Stimulated activated CD4-positive, alpha-beta T cell treated with anti-CD3 and anti-CD28 coated beads, Interleukin-2, amount 100 ng/mL, for 4 hours (primary cell): Measurements from ENCODE around the gene E2F3.
A peak's percentile ranks its signal among the peaks of the same experiment; 100 is the strongest.
"Not testable (repeated sequence)": the region's sequence is repeated elsewhere in the genome, so short reads cannot be mapped to it uniquely, and the experiment has no call there.

Experiments used
- DNase-seq: peaks from one replicate; pipeline ENCODE4 v3.0.0-alpha.2; 2020; ENCODE audit warnings: low read depth

Gene E2F3

DNA sequence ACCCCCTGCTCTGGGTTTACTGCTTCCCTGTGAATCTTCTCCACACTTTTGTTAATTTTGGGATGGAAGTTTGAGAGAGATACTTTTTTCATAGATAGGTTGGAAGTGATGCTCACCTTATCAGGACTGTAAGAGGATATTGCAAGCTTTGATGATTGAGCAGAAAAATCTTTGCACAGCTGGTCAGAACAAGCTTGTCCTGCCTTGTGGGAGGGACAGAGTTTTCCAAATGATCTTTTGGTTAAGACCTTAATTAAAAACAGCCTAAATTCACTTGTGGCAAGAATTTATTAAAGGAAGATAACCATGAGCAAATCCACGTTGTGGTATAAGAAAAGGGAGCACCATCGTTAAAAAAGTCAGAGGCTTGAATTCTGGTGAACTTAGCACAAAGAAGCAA is 32.2 kb downstream of the E2F3 start:
- no peak for DNase-seq

DNA sequence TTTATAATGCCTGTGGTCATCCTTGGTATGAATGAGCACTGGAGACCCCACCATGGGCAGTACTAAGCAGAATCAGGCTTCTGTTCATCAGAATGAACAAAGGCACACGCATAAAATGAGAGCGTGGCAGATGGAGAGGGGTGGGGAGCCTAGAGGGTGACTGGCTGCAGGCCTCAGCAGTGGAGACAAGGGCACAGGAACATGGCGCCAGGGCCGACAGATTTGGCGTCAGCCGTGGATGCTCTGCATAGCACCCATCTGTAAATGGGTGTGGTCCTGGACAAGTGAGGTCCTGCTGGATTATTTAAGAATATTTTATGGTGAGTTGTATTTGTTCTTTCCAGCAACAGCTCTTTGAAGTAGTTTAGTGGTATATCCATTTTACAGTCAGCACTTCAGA is 33.1 kb downstream of the E2F3 start:
- no peak for DNase-seq

DNA sequence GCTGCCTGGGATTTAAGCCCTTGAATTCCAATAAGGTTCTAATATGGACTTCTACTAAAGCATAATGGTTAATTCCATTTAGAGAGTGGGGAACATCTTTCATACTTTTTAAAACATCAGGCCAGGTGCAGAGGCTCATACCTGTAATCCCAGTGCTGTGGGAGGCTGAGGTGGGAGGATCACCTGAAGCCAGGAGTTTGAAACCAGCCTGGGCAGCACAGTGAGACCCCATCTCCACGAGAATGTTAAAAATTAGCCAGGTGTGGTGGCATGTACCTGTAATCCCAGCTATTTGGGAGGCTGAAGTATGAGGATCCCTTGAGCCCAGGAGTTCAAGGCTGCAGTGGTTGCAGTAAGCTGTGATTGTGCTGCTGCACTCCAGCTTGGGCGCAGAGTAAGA is 35.0 kb downstream of the E2F3 start:
- no peak for DNase-seq

DNA sequence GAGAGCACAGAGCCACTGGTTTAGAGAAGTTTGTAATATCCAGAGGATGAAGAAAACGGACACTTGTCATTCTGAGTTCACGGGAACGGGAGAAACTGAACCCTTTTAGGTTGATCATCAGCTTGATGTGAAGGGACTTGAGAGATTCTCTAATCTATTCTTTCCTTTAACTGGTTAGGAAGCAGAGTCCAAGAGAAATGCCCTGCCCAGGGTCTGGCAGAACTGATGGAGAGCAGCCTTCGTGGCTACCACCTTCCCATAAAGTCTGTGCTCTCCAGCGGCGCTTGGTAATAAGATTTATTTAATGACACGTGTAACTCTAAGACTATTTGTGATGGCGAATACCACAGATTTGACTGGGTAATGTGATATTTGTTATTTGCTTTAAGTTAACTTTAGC is 36.0 kb downstream of the E2F3 start:
- DNase-seq = no peak

DNA sequence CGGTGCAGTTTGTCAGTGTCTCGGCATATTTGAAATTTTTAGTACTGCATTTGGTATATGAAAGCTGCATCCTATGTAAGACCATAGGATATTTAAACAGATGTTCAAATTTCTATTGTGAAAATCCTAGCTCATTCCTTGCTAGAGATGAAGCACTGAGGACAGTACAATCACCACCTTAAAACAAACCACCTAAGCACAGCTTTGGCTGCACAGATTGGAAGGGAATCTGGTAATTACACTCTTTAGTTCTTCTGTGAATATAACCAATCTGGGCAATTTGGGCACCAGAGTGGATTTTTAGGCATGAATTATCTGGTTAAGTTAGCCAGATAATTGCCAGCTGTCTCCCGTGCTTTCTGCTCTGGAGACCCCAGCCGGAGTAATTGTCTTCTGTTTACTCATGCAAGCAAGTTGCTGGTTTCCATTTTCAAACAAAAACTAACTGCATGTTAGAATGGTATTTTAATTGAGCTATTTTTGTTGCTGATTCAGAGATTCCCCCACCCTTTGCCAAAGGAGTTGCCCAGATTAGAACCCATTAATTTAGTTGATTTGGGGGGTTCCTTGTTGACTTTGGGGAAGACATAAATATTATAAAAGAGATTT is 36.9 kb downstream of the E2F3 start:
- DNase-seq = no peak

DNA sequence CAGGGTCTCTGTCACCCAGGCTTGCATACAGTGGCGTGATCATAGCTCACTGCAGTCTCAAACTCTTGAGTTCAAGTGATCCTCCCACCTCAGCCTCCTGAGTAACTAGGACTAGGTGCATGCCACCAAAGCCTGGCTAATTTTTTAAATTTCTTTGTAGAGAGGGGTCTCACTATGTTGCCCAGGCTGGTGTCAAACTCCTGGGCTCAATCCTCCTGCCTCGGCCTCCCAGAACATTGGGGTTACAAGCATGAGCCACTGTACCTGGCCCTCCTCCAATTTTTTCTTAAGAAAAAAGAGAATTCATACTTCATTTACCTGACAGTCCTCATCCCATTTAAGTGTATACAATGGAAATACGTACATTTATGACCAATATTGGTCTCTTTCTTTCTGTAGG is 37.9 kb downstream of the E2F3 start:
- no peak for DNase-seq

DNA sequence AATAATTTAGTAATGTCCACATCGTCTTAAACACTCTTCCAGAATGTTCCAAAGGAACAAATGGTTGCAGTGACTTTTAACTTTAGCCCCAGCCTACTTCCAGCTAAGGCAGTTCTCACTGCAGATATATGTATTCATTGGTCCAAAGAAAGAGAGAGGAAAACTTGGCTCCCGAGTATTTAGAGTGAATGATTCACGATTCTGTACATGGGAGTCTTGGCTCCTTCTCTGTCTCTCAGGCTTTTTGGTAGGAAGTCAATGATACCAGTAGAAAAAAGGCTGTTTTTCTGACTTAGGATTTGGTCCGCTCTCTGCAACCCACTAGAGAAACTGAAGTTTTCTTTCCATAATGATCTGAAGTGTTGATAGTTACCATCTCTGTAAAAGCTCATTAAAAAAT is 38.6 kb downstream of the E2F3 start:
- DNase-seq = no peak

DNA sequence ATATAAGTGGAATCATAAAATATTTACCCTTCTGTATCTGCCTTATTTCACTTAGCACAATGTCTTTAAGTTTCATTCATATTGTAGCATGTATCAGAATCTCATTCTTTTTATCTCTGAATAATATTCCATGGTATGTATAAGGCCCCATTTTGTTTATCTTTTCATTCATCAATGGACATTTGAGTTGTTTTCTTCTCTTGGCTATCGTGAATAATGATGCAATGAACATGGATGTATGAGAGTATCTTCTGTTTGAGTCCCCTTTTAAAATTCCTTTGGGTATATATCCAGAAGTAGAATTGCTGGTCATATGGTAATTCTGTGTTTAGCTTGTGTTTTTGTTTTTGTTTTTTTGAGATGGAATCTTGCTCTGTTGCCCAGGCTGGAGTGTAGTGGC is 39.6 kb downstream of the E2F3 start:
- DNase-seq = no peak

DNA sequence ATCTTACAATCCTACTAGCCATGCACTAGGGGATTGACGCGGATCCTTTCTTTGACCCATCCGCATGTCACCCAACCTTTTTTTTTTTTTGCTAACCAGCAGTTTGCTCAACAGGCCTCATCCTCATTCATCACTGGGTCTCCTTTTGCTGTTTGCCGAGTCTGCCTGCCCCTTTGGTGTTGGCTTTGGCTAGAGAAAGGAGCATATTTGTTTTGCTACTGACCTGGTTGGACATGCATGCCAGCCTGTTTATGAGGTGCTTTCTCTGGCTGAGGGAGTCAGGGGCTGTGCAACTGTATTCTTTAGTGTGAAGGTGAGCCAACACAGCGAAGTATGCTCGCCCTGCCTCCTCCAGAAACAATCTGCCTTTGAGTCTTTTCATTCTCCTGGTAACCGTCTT is 40.2 kb downstream of the E2F3 start:
- DNase-seq = no peak

DNA sequence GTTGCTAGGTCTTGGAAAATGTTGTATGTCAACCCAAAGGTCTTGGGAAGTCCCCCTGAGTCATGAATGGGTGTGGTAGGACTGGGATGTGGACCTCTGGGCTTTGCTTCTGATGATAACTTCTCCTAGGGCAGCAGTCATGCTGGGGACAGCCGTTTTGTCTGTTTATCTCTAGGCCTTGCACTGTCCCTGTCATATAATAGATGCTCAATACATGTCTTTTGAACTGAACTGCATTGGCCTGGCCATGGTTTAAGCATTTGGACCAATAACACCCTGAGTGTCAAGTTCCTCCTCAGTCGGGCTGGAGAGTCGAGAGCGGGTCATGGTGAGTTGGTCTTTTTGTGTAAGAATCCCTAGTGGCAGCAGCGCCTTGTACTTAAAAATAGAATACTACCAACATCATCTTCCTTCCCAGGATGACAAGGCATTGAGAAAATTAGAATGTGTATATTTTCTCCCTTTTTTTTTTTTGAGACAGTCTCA is 43.1 kb downstream of the E2F3 start:
- no peak for DNase-seq

DNA sequence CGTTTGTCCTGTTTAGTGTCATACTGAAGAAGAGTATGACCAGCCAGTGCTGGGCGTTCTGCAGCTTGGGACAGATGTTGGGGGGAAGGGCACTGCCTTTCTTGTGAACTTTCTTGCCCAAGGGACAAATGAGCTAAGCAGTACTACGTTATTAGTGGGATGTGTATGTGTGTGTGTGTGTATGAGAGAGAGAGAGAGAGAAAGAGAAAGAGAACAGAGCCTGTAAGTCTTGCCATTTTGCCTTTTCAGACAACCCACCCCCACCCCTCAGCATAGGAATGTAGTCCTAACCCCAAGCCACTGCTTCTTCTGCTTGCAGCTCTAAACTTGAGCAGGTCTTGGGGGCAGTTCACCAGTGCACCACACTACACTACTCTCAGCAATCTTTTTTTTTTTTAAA is 45.5 kb downstream of the E2F3 start:
- no peak for DNase-seq

DNA sequence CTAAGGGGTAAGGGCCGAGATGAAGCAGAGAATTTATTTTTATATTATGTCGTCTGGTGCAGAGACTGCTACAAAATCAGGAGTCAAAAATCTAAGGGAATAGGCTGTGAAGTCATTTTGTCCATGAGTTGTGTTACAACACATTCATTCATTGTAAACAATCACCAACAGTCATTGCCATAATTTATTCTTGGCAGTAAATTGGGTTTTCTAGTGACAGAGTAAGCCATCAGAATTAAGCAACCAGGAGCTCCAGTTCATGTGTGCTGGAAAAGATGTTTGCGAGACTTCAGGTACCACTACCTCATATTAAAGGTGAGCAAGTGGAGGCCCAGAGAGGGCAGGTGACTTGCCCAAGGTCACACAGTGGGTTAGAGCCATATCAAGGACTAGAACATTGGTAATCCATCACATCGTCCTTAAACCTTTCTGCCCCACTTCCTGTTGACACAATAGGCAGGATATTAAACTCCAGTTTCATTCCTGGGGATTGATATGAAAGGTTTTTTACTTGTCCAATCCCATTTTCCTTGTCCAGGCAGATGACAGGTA is 46.0 kb downstream of the E2F3 start:
- no peak for DNase-seq

DNA sequence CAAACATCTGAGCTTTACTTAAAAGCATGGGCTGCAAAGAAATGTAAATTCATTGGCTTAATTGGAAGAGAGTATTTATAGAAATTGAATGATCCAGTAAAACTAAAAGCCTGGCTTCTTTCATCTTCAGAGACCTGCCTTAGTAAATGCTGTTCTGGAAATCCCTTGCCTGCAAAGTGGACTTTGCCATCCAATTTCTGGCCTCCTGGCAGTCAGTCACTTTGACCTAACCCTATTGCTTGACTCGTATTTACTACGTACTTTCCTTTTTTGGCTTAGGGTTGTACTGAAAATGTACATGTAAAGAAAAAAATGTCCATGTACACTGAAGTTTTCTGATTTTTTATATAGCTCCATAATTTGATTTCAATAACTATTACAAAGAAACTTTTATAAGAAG is 47.1 kb downstream of the E2F3 start:
- no peak for DNase-seq

DNA sequence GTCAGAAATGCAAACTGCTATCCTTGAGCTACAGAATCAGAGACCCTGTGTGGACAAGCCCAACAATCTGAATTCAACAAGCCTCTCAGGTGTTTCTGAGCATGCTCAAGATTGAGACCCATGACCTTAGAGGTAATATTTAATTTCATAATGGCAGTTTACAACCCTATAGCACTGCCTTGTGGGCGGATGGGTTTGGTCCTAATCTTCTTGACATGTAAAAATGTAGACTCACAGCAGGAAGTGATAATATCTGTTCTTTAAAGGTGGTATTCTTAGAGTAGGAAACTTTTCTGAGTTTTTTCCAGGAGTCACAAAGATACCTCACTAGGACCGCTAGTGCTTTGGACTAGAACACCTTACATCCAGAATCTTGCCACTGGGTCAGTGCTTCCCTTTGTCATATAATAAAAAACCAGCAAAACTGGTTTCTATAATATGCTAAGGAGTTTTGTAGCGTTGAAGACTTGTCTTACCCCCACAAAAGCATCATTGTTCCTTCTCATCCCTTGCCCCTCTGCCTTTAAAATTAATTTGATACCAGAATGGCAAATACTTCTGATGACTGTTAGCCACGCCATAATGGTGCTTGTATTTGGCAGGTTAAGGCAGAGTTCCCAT is 52.6 kb downstream of the E2F3 start:
- DNase-seq = peak; percentile 3

DNA sequence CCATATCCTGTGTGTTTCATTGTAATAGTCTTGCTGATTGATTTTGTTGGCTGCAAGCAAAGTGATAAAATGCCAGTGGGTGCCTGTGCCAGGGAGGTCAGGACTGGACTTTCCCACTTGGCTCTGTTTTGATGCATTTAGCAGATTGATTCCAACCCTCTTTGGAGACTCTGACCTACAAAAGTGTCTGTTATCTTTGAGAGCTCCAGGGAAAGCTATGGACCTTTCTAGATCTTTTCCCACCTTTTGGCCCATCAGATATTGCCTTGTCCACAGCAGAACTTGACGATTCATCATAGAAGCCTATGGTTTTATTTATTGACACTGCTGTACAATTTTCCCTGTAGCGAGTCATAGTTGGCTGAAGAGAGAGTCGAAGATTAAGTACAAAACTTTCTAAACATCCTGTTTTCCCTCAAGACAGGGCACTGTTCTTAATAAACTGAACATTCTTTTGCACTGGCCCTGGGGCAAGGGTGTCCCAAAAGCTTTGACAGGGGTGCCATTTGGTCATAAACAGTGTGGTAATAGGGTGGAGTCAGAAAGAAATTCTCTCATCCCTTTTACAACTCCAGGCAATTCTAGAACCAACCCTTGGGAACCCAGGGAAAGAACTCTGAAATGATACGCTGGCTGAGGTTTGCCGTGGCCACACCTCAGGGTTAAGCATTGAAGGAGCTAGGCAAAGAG is 53.7 kb downstream of the E2F3 start:
- no peak for DNase-seq

DNA sequence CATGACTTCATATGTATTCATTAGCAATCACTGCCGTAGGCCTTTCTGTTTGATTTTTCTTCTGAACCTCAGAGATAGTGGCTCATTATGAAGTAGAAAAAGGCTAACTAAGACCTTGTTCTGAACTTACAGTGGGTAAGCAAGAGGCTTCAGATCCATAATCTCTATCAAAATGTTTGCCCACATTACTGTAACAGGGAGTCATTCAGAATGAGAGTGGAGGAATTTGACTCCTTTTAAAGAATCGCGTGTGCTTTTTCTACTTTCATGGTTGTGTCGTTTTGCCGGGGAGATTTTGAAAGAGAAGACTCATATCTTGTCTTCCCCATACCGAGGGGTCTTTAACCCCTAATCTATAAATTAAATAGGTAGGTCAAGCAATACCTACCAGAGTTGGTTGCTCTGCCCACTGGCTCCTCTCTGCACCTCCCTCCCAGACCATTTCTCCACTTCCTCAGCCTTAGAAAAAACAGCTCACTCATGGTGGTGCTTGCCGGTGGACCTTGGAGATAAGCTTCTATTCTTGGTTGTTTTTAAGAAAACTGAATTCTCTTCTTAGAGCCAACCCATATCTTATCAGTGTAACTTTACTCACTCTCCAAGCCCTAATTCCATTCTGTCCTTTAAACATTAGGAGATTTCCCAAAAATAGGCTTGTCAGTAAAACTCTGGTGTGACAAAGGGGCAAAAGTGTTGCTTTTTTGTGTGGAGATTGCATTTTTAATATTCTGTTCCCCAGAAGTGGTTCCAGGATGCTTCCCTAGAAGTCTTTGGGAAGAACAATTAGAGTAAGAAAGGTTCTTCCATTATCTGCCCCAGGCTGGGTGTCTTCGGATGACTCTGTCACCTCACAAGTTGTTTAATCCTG is 56.6 kb downstream of the E2F3 start:
- no peak for DNase-seq

DNA sequence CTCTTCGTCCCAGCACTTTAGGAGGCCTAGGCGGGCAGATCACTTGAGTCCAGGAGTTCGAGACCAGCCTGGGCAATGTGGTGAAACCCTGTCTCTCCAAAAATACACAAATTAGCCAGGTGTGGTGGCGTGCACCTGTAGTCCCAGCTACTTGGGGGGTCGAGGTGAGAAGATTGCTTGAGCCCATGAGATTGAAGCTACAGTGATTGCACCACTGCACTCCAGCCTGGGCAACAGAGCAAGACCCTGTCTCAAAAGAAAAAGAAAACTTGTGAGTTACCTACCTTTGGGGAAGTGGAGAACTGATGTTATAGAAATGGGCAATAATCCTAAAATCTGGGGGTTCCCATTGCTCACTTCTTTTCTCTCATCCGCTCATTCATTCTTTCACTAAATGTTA is 58.0 kb downstream of the E2F3 start:
- no peak for DNase-seq

DNA sequence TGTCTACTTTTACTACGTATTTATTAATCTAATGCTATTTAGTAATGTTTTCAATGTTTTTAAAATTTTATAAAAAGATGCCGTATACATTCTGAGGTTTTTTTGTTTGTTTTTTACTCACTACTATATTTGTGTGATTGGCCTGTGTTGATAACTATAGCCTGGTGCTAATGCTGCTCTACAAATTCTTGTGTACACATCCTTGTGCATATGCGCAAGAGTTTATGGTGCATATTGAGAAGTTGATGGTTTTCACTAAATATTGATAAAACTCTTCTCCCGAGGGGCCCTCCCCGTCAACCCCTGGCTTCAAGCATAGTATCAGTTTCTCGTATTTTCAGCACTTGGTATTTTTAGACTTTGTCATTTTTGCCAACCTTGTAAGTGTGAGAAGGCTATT is 59.9 kb downstream of the E2F3 start:
- no peak for DNase-seq

DNA sequence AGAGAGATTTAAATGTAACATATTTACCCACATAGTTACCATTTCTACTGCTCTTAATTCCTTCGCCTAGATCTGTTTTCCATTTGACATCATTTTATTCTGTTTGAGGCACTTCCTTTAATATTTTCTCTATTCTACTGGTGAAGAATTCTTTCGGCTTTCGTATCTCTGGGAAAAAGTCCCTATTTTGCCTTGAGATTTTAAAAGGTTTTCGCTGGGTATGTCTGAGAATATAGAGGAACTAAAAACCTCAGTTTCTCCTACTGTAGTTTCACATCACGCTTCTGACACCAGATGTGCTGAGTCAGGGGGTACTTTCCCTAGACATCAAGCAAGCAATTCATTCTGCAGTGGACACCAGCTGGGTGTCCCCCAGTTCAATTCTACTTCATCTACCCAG is 61.7 kb downstream of the E2F3 start:
- DNase-seq = no peak

DNA sequence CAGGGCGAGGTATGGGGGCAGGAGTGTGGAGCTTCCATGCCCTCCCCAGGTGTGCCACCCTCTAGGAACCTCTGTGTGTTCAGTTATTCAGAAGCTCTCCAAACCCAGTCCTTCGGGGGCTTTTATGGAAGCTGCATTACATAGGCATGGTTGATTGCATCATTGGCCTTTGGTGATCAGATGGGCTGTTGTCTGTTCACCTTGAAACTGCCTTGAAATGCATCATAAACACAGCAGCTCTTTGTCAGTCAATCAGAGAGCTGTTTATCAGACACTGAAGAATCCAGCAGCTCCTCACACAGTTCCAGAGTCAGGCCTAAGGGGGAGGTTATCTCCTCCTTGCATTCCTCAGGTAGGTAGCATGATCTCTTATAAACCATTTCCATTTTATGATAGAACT is 62.4 kb downstream of the E2F3 start:
- no peak for DNase-seq

DNA sequence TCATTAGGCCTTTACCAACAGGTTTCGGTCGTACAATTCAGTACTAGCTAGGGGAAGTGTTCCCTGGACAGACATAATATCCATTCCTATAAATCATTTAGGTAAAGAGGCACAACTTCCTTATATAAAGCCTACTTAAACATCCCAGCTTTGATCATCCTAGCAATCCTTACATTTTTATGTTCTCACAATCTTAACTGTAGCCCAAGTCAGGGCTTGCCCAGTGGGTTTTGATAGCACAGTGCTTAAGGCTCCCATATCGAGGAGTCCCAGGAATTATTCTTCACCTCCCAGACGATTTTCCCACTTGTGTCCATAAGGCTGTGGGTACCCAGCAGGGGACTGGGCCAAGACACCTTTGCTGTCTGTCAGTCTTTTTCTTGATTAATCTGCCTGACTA is 63.2 kb downstream of the E2F3 start:
- no peak for DNase-seq

DNA sequence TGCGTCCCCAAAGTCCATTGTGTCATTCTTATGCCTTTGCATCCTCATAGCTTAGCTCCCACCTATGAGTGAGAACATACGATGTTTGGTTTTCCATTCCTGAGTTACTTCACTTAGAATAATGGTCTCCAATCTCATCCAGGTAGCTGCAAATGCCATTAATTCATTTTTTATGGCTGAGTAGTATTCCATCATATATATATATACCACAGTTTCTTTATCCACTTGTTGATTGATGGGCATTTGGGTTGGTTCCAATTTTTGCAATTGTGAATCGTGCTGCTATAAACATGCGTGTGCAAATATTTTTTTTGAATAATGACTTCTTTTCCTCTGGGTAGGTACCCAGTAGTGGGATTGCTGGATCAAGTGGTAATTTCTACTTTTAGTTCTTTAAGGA is 63.9 kb downstream of the E2F3 start:
- DNase-seq = not testable (repeated sequence)
